Uterus (tissue), 4 donors: ENCODE data around the gene BRD7. TPM values are rescaled to one million over a fixed set of nuclear protein-coding genes. Genes with fewer than 3 reads are reported as not detected.

Experiments used
- DNase-seq, 2 donors: peaks; one replicate each; pipeline ENCODE4 v3.0.0-alpha.2; 2019 to 2020
- H3K27ac ChIP-seq, 2 donors: fragments of 200-600 bp; sonication (generic); 1 replicate in 1 of 2; 2 replicates in 1 of 2; pipeline ENCODE4 v1.5.1; 2016 to 2018
- H3K27me3 ChIP-seq, 2 donors: fragments of 200-600 bp; sonication (generic); one replicate each; pipeline ENCODE4 v1.5.1; 2018 to 2019; ENCODE audit warnings: control low read depth in 1 of 2
- H3K36me3 ChIP-seq, 2 donors: fragments of 200-600 bp; sonication (generic); one replicate each; pipeline ENCODE4 v1.5.1; 2019; ENCODE audit warnings: control low read depth in 1 of 2
- H3K4me1 ChIP-seq, 2 donors: fragments of 200-600 bp; sonication (generic); one replicate each; pipeline ENCODE4 v1.5.1; 2018 to 2019; ENCODE audit warnings: control low read depth in 1 of 2
- H3K4me3 ChIP-seq, 2 donors: fragments of 200-600 bp; sonication (generic); 1 replicate in 1 of 2; 2 replicates in 1 of 2; pipeline ENCODE4 v1.5.1; 2018 to 2019; ENCODE audit warnings: mild to moderate bottlenecking in 1 of 2
- H3K9me3 ChIP-seq, 2 donors: fragments of 200-600 bp; sonication (generic); one replicate each; pipeline ENCODE4 v1.5.1; 2019; ENCODE audit warnings: control low read depth in 1 of 2
- POLR2A ChIP-seq, 2 donors: fragments of 450-650 bp; IDR thresholded peaks; one replicate each; pipeline ENCODE4 v1.6.1; 2016; ENCODE audit warnings: antibody characterized with exemption in 2 of 2, mild to moderate bottlenecking in 1 of 2, moderate library complexity in 1 of 2
- intact Hi-C: fragments of 100-400 bp; cut with DNase I; formaldehyde crosslinking; loops from one replicate; pipeline ENCODE4 v1.15.1; 2023; ENCODE audit warnings: low total_unique reads
- total RNA-seq, 4 donors: library from RNA; depleted of rRNA in 3 of 4; stranded (reverse); fragments of >200 nt in 3 of 4; gene quantifications; one replicate each; pipeline versions ENCODE4 v1.1.0 to v1.2.4, GENCODE V29; 2014 to 2023
- TF ChIP-seq, protein P1 (sequence below), 4 experiments: fragments of 200-600 bp in 2 of 4; fragments of 450-650 bp in 2 of 4; sonication (generic) in 2 of 4; IDR thresholded peaks; one replicate each; pipeline ENCODE4 v1.5.1; 2016 to 2019; ENCODE audit warnings: antibody characterized with exemption in 4 of 4, mild to moderate bottlenecking in 2 of 4, moderate library complexity in 1 of 4
- donor health status: DM: yes; HTN: yes; CAD: no.

Gene BRD7
- total RNA-seq, 4 donors from 2014 or later = 26.9 to 74.8 (median 40.3) TPM

DNA sequence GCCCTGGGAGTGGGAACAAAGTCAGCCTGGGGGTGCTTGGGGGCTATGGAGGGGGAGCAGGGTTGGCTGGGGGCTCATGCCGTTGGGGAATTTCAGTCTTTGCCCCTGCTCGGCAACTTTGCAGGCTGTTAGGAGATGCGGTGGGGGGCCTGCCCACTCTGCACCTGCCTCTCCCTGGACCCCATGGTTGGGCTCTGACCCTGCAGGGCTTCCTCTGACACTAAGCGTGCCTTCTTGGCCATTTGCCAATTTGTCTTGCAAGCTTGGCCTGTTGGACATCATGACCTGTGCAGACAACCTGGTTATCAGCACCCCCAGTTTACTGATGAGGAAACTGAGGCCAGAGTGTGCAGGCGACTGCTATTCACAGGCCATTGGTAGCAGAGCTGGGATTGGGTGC is 87.9 kb downstream of the BRD7 start:
- Histone ChIP-seq H3K4me1 (no peaks in the 10 kb centered on the region), H3K4me3 (no peak overlapping the region), H3K9me3 (no peaks in the 10 kb centered on the region), H3K27ac (no peak overlapping the region), H3K27me3 (no peaks in the 10 kb centered on the region), H3K36me3 (no peaks in the 10 kb centered on the region)
- no peak for DNase-seq
- intact Hi-C loops = no loop called here
- TF ChIP-seq POLR2A (IDR thresholded peaks at IDR 0.05) = no peak
- TF ChIP-seq, protein P1, sequence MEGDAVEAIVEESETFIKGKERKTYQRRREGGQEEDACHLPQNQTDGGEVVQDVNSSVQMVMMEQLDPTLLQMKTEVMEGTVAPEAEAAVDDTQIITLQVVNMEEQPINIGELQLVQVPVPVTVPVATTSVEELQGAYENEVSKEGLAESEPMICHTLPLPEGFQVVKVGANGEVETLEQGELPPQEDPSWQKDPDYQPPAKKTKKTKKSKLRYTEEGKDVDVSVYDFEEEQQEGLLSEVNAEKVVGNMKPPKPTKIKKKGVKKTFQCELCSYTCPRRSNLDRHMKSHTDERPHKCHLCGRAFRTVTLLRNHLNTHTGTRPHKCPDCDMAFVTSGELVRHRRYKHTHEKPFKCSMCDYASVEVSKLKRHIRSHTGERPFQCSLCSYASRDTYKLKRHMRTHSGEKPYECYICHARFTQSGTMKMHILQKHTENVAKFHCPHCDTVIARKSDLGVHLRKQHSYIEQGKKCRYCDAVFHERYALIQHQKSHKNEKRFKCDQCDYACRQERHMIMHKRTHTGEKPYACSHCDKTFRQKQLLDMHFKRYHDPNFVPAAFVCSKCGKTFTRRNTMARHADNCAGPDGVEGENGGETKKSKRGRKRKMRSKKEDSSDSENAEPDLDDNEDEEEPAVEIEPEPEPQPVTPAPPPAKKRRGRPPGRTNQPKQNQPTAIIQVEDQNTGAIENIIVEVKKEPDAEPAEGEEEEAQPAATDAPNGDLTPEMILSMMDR (IDR thresholded peaks at IDR 0.05) = no peak

DNA sequence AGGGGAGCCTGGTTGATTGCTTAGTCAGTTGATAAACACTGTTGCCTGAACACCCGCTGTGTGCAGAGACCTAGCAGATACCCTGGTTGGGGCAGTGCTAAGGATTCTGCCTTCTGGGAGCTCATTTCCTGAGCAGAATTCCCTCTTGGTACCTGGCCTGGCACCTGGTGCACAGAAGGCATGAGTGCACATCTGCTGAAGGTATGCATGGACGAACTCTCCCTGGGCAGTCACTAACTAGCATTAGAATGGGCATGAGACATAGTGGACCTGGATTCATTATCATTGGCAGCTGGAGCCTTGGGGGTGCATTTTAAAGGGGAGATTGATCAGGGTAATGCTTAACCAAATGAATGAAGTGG is 89.3 kb downstream of the BRD7 start:
- intact Hi-C loops = no loop called here
- no peak for DNase-seq
- Histone ChIP-seq H3K4me1 (no peaks in the 10 kb centered on the region), H3K36me3 (no peaks in the 10 kb centered on the region), H3K9me3 (no peaks in the 10 kb centered on the region), H3K27ac (no peak overlapping the region), H3K4me3 (no peak overlapping the region), H3K27me3 (no peaks in the 10 kb centered on the region)
- TF ChIP-seq POLR2A (IDR thresholded peaks at IDR 0.05) = no peak
- TF ChIP-seq, protein P1 (IDR thresholded peaks at IDR 0.05) = no peak

- DNase-seq = no peak
- H3K9me3 ChIP-seq = no peaks in the 10 kb centered on the region
- no peak for TF ChIP-seq POLR2A (IDR thresholded peaks at IDR 0.05)
- TF ChIP-seq, protein P1 (IDR thresholded peaks at IDR 0.05) = no peak
- no peaks in the 10 kb centered on the region for H3K36me3 ChIP-seq
- H3K4me1 ChIP-seq = no peaks in the 10 kb centered on the region
- H3K4me3 ChIP-seq = no peak overlapping the region
- intact Hi-C loops = no loop called here
- H3K27ac ChIP-seq = no peak overlapping the region
- no peaks in the 10 kb centered on the region for H3K27me3 ChIP-seq
Observed at GRCh38 chr16:50278251-50278650, 90.5 kb downstream of the BRD7 start.

GRCh38 chr16:50276801-50277555 is 91.8 kb downstream of the BRD7 start:
- no peak for DNase-seq
- Histone ChIP-seq H3K4me1 (no peaks in the 10 kb centered on the region), H3K27me3 (no peaks in the 10 kb centered on the region), H3K36me3 (no peaks in the 10 kb centered on the region), H3K27ac (no peak overlapping the region), H3K9me3 (no peaks in the 10 kb centered on the region), H3K4me3 (no peak overlapping the region)
- intact Hi-C loops = no loop called here
- no peak for TF ChIP-seq POLR2A (IDR thresholded peaks at IDR 0.05)
- TF ChIP-seq, protein P1 (IDR thresholded peaks at IDR 0.05) = no peak

DNA sequence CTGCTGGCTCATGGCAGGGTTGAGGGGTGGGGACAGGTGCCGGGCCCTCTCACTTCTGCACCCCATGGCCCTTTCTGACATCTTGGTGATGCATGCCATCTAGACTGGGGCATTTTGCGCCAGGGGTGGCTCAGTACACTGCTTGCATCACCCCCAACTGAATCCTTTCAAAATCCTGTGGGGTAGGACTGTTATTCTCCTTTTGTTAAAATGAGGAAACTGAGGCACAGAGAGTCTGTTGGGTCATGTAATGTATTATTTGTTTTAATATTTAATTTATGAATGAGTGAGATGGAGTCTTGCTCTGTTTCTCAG is 92.5 kb downstream of the BRD7 start:
- no peak for DNase-seq
- intact Hi-C loops = no loop called here
- Histone ChIP-seq H3K27me3 (no peaks in the 10 kb centered on the region), H3K36me3 (no peaks in the 10 kb centered on the region), H3K27ac (no peak overlapping the region), H3K9me3 (no peaks in the 10 kb centered on the region), H3K4me1 (no peaks in the 10 kb centered on the region), H3K4me3 (no peak overlapping the region)
- TF ChIP-seq, protein P1 (IDR thresholded peaks at IDR 0.05) = no peak
- TF ChIP-seq POLR2A (IDR thresholded peaks at IDR 0.05) = no peak
